Stomach (tissue), 4 donors: ENCODE measurements around the gene STAT1.

Source experiments
- EP300 ChIP-seq: sonication (generic); formaldehyde crosslinking; IDR thresholded peaks from one replicate; pipeline ENCODE4 v1.6.1; 2017; ENCODE audit warnings: antibody characterized with exemption
- TF ChIP-seq, protein P1 (sequence below), 7 experiments: fragments of 450-650 bp in 4 of 7; fragments of 200-600 bp in 3 of 7; sonication (generic) in 3 of 7; IDR thresholded peaks; one replicate each; pipeline ENCODE4 v1.5.1; 2016 to 2019; ENCODE audit warnings: antibody characterized with exemption in 7 of 7, control low read depth in 2 of 7, mild to moderate bottlenecking in 1 of 7

DNA sequence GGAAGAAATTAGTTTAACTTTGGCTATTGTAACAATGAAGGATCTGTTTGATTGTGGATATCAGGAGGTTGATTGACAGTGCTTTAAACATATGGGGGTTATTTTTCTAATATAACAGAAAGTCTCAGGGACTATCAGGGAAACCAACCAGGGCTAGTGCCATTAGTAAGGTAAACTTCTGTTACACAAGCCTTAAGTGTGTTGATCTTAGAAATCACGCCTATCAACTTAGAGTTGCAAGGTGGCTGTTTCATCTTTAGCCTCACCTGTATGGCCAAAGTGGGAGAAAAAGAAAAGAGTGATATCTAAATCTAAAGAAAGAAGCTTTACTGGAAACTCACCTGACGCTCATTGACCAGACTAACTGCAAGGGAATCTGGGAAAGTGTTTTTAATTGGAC lies 71.3 kb downstream of the STAT1 start:
- TF ChIP-seq, protein P1, sequence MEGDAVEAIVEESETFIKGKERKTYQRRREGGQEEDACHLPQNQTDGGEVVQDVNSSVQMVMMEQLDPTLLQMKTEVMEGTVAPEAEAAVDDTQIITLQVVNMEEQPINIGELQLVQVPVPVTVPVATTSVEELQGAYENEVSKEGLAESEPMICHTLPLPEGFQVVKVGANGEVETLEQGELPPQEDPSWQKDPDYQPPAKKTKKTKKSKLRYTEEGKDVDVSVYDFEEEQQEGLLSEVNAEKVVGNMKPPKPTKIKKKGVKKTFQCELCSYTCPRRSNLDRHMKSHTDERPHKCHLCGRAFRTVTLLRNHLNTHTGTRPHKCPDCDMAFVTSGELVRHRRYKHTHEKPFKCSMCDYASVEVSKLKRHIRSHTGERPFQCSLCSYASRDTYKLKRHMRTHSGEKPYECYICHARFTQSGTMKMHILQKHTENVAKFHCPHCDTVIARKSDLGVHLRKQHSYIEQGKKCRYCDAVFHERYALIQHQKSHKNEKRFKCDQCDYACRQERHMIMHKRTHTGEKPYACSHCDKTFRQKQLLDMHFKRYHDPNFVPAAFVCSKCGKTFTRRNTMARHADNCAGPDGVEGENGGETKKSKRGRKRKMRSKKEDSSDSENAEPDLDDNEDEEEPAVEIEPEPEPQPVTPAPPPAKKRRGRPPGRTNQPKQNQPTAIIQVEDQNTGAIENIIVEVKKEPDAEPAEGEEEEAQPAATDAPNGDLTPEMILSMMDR (IDR thresholded peaks at IDR 0.05): no peak
- TF ChIP-seq EP300: no peak
